ENCODE data around the gene MBNL2. TPM values are rescaled to one million over a fixed set of nuclear protein-coding genes. Genes with fewer than 3 reads are reported as not detected.

The MBNL2 gene
- total and polyA plus RNA-seq, 4 donors = 13.3 to 108 (median 39.3) TPM

GRCh38 chr13:97325738-97326137 is 103.6 kb downstream of the MBNL2 start:
- TF ChIP-seq CTCF (IDR thresholded peaks at IDR 0.05; ENCODE audit: control extremely low read depth, extremely low read depth) = no peak
- H3K27ac ChIP-seq (ENCODE audit: low read depth in 1 of 2, low read length in 1 of 2) = no peak overlapping the region
- peaks cover 0 to 5% (median 0%) of the 10 kb centered on the region in 4 donors for H3K36me3 ChIP-seq (ENCODE audit: control insufficient read depth in 4 of 4, insufficient read depth in 4 of 4, low read length in 4 of 4)
- no peak for ATAC-seq (ENCODE audit: insufficient read depth, low FRiP score)
- no peak for DNase-seq
- H3K4me3 ChIP-seq = no peak overlapping the region
- peaks cover 8 to 53% (median 20%) of the 10 kb centered on the region in 5 donors for H3K4me1 ChIP-seq (ENCODE audit: control insufficient read depth in 5 of 5, insufficient read depth in 5 of 5, low read length in 5 of 5)
- H3K27me3 ChIP-seq (ENCODE audit: control insufficient read depth in 3 of 3, insufficient read depth in 3 of 3, low read length in 2 of 3) = no peaks in the 10 kb centered on the region
- H3K9me3 ChIP-seq (ENCODE audit: control insufficient read depth in 4 of 4, insufficient read depth in 3 of 4, low read length in 3 of 4) = no peaks in the 10 kb centered on the region
- H3K9ac ChIP-seq (ENCODE audit: insufficient read depth in 1 of 2, low read length in 2 of 2) = no peak overlapping the region

- no peak for TF ChIP-seq CTCF (IDR thresholded peaks at IDR 0.05; ENCODE audit: control extremely low read depth, extremely low read depth)
- no peak overlapping the region for H3K27ac ChIP-seq (ENCODE audit: low read depth in 1 of 2, low read length in 1 of 2)
- H3K4me3 ChIP-seq = no peak overlapping the region
- H3K27me3 ChIP-seq (ENCODE audit: control insufficient read depth in 3 of 3, insufficient read depth in 3 of 3, low read length in 2 of 3) = no peaks in the 10 kb centered on the region
- no peaks in the 10 kb centered on the region for H3K9me3 ChIP-seq (ENCODE audit: control insufficient read depth in 4 of 4, insufficient read depth in 3 of 4, low read length in 3 of 4)
- H3K9ac ChIP-seq (ENCODE audit: insufficient read depth in 1 of 2, low read length in 2 of 2) = no peak overlapping the region
- ATAC-seq (ENCODE audit: insufficient read depth, low FRiP score) (no peak), DNase-seq (no peak)
- H3K36me3 ChIP-seq (ENCODE audit: control insufficient read depth in 4 of 4, insufficient read depth in 4 of 4, low read length in 4 of 4) = peaks cover 0 to 10% (median 0%) of the 10 kb centered on the region in 4 donors
- WGBS, 2 donors = 86 to 87% methylated on average over 6 of the region's 6 CpGs
- H3K4me1 ChIP-seq (ENCODE audit: control insufficient read depth in 5 of 5, insufficient read depth in 5 of 5, low read length in 5 of 5) = peaks cover 11 to 45% (median 23%) of the 10 kb centered on the region in 5 donors
These were observed 105.0 kb downstream of the MBNL2 start for GRCh38 chr13:97327086-97327485.

GRCh38 chr13:97327506-97328221 is 105.5 kb downstream of the MBNL2 start:
- Histone ChIP-seq H3K9me3 (ENCODE audit: control insufficient read depth in 4 of 4, insufficient read depth in 3 of 4, low read length in 3 of 4) (no peaks in the 10 kb centered on the region), H3K27me3 (ENCODE audit: control insufficient read depth in 3 of 3, insufficient read depth in 3 of 3, low read length in 2 of 3) (no peaks in the 10 kb centered on the region), H3K36me3 (ENCODE audit: control insufficient read depth in 4 of 4, insufficient read depth in 4 of 4, low read length in 4 of 4) (peaks cover 0 to 10% (median 0%) of the 10 kb centered on the region in 4 donors), H3K9ac (ENCODE audit: insufficient read depth in 1 of 2, low read length in 2 of 2) (no peak overlapping the region), H3K27ac (ENCODE audit: low read depth in 1 of 2, low read length in 1 of 2) (no peak overlapping the region), H3K4me3 (no peak overlapping the region), H3K4me1 (ENCODE audit: control insufficient read depth in 5 of 5, insufficient read depth in 5 of 5, low read length in 5 of 5) (peaks cover 14 to 50% (median 24%) of the 10 kb centered on the region in 5 donors)
- DNase-seq (no peak), ATAC-seq (ENCODE audit: insufficient read depth, low FRiP score) (no peak)
- no peak for TF ChIP-seq CTCF (IDR thresholded peaks at IDR 0.05; ENCODE audit: control extremely low read depth, extremely low read depth)
- 72 to 79% methylated on average over 4 of the region's 4 CpGs for WGBS, 2 donors
